H1 (cell line): ENCODE measurements around the gene SSTR5. TPM values are rescaled to one million over a fixed set of nuclear protein-coding genes. Genes with fewer than 3 reads are reported as not detected.

ENCODE experiments used
- CHD2 ChIP-seq: IDR thresholded peaks from 2 replicates; pipeline ENCODE4 v1.6.1; 2012; ENCODE audit warnings: low read length, improper control_type of control experiment
- CHD7 ChIP-seq: fragments of 300-600 bp; sonication (generic); IDR thresholded peaks from 2 replicates; pipeline ENCODE4 v1.7.1; 2012; ENCODE audit warnings: low read length, moderate library complexity, mild to moderate bottlenecking, inconsistent platforms; ENCODE audit not compliant: insufficient replicate concordance
- EP300 ChIP-seq, 2 experiments: IDR thresholded peaks; 1 replicate in 1 of 2; 2 replicates in 1 of 2; pipeline ENCODE4 v1.6.1; 2011 to 2012; ENCODE audit warnings: low read depth in 2 of 2, low read length in 2 of 2, mild to moderate bottlenecking in 2 of 2, borderline replicate concordance in 1 of 2, inconsistent platforms in 1 of 2, moderate library complexity in 1 of 2
- EZH2 ChIP-seq: fragments of 200-600 bp; sonication (generic); IDR thresholded peaks from 2 replicates; pipeline ENCODE4 v1.7.1; 2012; ENCODE audit warnings: low read depth, mild to moderate bottlenecking, moderate library complexity, low read length, inconsistent platforms; ENCODE audit not compliant: severe bottlenecking
- POU5F1 ChIP-seq: IDR thresholded peaks from 2 replicates; pipeline ENCODE4 v1.6.1; 2011; ENCODE audit warnings: low read depth, mild to moderate bottlenecking, low read length, moderate library complexity
- ZNF274 ChIP-seq: IDR thresholded peaks from 2 replicates; pipeline ENCODE4 v1.7.0; 2012; ENCODE audit warnings: low read length, borderline replicate concordance; ENCODE audit errors: extremely low read depth
- polyA plus RNA-seq, 7 experiments: library from polyadenylated mRNA; depleted of rRNA in 3 of 7; stranded (reverse) in 5 of 7; unstranded in 2 of 7; fragments of >200 nt in 5 of 7; fragments of 200-250 nt in 2 of 7; gene quantifications; 1 replicate in 5 of 7; 2 replicates in 1 of 7; 4 replicates in 1 of 7; pipeline versions ENCODE4 v1.2.1 to v1.2.3, GENCODE V29; 2011 to 2013; ENCODE audit warnings: missing spikeins in 2 of 7, mixed read lengths in 2 of 7
- total RNA-seq: library from RNA; stranded (reverse); fragmentation: NEBNext Ultra II Directional; extraction: Animal tissue kit (Norgen Biotek cat#: 25700); gene quantifications from 2 replicates; pipeline ENCODE4 v1.2.1, GENCODE V29; 2021

SSTR5 gene
- total and polyA plus RNA-seq, 2 of the 8 experiments (the other 6 are each of a cell fraction or from before 2014, with no cell fraction given) = 0.56 to 0.60 TPM

GRCh38 chr16:1113489-1113888 is 40.9 kb downstream of the SSTR5 start (continued):
- TF ChIP-seq CHD7 = no peak
- TF ChIP-seq CHD2 = no peak
- TF ChIP-seq ZNF274 = no peak
- TF ChIP-seq EP300 (IDR thresholded peaks at IDR 0.05; ENCODE audit: borderline replicate concordance in 1 of 2, low read depth in 2 of 2, low read length in 2 of 2) = no peak
- no peak for TF ChIP-seq POU5F1
- no peak for TF ChIP-seq EZH2
